ENCODE results near the gene VAMP1.

DNA sequence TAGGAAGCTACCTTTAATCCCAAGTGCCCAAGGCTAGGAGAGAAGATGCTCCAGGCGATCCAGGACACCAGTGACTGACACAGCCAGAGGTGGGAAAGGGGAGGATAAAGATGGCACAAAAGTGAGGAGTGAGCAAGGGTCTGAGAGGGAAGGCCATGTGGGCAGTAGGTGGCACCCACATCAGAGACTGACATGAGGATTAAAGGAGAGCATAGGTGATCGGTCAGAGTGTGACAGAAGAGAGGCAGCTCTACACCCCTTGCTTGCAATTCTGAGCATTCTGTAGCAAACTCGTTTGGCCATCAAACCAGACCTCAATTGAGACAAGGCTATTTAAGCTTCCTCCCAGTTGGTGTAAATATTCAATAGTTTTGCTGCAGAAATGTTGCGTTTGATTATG, 26.4 kb downstream of the VAMP1 start:
- no peak for TF ChIP-seq POLR2A (IDR thresholded peaks at IDR 0.05; ENCODE audit: low read length)
- TF ChIP-seq GATA1 (IDR thresholded peaks at IDR 0.05; ENCODE audit: low read depth, low read length), result no peak

Data from erythroblast (primary cell).